DLD1 (cell line): ENCODE data around the gene MEIS2.

Experiments
- in situ Hi-C: cut with HindIII; loops from 2 replicates; pipeline ENCODE4 v1.10.0; 2017; ENCODE audit warnings: low sequenced_read_pairs

The MEIS2 gene

DNA sequence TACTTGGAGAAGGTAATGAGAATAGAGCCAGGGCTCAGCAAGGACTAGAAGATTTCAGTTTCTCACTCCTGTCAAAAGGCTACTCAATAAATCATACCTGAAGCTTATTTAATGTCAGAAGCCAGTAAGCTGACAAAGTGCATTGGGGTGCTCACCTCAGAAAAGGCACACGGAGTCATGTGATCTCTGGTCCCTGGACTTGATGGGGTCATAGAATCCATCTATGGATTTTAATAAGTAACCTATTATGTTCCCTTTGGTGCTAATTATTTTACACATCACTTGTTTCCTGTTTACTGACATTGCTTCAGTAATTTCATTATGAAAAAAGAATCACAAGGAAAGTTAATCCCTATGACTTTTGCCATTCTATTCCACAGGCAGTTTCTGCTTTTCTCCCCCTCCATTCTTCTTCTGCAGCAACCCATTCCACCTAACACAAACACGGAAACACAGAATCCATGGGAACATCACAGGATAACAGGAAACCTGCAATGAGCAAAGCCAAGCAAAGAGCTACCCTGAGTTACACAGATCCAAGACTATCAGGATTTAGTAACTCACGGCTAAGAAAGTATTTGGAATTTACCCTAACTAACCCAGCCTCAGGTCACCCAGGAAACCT, 159.6 kb downstream of the MEIS2 start:
- in situ Hi-C loops, result no loop called here

DNA sequence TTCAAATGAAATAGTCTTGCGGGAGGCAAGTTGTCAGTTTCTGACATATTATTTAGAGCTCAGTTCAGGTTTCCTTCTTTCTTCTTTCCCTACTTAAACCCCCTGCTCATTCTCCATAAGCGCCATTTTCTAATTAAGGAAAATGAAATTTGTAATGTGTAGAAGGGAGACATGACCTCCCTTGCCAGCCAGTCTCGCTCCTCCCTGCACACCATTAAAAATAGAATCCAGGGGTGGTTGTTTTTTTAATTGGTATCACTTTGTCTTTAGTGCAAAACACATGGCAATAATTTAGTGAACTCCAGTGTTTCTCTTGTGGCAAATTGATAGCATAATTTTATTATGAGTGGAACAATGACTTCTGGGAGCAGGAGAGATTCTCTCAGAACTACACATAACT, 160.1 kb downstream of the MEIS2 start:
- in situ Hi-C loops, result no loop called here

DNA sequence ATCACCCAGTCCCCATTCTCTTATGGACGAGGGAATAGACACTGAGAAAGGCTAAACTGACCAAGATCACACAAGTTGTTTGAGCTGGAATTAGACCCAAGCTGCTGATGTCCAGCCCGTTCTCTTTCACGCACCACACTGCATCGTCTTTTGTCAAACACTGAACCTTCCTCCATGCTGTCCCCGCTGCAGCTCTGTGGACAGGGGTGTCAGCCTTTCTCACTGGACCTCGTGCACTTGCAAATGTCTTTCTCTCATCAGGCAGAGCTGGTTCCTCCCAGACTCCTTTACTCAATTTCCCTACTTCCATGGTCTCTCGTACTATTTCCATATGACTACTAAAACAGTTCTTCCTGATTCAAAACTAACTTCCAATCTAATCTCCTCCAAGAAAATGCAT, 161.6 kb downstream of the MEIS2 start:
- in situ Hi-C loops, result no loop called here

DNA sequence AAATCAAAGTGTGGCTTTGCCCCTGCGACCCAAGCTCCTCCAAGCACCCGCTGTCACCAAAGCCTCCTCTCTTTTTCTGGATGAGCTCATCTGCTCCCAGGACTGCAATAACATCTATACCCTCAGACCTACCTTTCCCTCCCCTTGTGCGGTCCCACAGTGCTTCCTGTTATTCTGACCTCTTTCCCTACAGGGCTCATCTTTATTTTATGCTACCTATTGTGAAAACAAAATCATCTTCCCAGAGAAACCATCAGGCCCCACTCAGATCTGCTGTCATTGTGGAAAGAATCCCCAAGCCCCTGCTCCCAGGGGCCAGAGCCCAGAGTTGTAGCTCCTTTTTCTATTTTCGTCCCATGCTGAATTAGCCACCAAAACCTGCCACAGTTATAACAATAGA, 162.2 kb downstream of the MEIS2 start:
- in situ Hi-C loops, result no loop called here

DNA sequence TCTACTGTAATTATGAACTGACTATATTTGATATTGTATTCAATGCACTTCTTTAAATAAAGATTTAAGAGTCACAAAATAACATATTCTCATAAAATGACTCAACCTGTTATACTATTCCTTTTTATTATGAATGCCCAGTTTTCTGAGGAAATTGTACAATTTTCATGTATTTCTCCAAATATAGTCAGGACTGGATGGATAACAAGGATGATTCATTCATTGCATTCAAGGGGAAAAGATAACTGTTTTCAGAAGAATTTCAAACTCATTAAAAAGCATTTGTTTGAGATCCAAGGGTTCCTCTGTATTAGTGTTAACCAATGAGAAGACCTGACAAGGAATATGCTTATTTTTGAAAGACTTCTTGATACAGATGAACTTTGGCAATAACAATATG, 163.7 kb downstream of the MEIS2 start:
- in situ Hi-C loops, result no loop called here

DNA sequence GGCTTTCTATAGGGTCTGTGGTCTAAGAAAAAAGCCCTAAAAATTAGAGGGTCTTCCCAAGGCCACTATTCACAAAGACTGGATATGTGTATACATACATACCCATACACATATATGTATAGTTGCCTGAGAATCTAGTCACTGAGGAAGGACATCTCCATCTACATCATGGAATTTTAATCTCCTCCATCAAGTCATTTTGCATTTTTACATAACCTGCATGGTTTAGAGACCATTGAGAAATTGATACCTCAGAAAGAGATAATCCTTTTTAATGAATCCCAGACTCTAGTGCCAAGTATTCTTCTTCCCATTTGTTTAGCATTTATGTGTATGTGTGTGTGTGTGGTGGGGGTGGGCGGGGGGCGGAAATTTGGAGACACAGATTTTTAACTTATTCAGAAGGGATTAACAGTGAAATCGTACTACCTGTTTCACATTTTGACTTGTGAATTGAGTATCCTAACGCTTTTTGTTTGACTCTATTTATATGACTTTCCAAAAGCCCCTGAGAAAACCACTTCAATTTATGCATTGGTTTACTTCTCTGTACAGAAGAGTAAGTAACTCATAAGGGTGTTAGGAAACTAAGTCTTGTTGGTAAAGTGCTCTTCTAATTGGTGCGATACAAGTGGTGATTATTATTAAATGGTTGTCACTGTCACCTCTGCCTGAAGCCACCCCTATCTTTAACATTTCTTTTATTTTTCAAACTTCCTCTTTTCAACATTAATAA, 166.9 kb downstream of the MEIS2 start:
- in situ Hi-C loops, result no loop called here

DNA sequence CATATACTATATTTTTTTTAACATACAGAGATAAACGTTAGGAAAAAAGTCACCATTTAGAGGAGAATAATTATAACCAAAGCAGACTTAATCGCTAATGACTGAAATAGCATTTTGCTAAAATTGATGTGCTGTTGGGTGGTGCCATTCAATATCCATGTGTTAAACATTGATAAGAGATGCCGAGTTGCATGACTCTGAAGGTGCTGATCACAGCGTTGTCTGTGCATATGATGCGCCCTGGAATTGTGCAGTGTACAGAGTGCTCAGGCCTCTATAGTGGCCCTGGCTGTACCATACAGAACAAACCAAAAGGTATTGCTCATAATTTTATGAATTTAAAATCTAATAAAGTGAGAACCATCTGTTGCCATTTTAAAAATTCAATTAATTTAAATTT, 168.3 kb downstream of the MEIS2 start:
- in situ Hi-C loops, result no loop called here

DNA sequence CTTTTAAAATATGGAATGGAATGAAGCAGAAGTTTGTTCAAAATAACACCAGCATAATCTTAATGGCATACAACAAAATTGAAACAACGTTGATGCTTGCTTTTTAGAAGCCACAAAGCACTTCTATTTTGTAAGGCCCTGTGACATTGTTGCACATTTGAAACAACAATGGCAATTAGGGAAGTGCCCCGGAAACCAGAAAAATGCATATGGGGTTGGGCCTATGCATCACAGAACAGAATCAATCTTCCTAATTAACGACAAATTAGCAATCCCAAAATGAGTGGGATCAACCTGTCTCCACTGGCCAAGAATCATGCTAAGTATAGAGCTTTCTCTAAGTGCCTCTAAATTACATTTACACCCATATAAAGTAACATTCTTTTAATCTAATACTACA, 168.9 kb downstream of the MEIS2 start:
- in situ Hi-C loops, result no loop called here

DNA sequence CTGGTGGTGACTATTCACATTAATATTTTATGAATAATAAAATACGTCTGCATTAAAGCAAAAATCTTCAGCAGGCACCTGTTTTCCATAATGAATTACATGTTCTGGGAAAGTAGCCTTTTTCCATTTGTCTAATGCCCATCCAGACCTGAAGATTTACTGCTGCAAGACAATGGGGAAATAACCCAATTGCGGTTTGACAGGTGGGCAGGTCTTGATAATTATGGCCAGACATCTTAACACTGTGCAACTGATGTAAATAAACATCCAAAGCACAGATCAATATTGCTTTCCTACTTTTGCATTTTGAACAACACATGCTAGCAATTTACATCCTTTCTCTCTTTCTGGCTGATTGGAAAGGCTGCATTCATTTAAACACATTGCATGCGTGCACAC, 173.9 kb downstream of the MEIS2 start:
- in situ Hi-C loops, result no loop called here

DNA sequence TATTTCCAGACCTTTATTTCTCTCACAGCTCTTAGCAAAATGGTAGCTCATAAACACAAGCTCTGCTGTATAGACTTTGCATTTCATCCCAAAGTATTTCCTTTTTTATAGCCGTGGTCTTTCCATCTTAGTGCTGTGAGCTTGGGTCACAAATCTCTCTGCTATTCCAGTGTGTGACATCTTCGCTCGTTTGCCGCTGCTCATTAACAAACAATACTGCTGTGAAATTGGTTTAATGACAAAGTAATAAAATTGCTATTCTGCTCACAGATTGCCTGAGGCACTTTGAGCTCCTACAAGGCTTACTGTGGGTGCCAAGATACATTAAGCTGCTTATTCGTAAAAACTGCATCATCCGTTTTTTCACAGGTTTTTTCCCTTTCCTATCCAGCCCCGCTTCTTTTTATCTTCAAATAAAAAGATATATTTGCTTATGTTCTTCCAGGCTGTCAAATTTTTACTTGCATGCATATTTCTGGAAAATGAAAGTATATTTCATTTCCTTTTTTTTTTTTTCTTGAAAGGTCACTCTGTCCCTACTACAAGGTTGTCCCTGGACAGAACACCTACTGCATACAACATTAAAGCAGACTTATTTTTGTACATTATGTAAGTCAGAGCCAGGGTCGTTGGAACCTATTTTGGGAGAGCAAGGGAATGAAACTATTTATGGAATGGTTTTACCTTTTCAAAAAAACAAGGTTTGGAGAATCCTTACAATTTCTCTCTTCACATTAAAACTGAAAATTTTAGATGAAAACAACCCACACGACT, 174.5 kb downstream of the MEIS2 start:
- in situ Hi-C loops, result no loop called here

DNA sequence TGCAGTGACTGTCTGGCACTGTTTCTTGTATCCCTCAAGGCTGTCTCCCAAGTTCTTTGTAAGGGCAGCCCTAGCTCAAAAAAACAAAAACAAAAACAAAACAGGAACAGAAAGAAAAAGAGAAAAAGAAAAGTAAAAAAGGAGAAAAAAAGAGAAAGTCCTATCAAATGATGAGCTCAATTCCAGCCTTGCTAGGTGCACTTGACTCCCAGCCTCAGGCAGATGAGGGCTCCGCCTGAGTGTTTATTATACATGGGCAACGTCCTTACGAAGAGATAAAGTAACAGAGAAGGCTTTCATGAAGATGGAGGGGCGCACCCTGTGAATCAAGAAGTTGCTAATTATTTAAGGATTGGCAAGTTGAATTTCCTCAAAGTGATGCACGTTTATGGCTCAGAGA, 175.3 kb downstream of the MEIS2 start:
- in situ Hi-C loops, result no loop called here

DNA sequence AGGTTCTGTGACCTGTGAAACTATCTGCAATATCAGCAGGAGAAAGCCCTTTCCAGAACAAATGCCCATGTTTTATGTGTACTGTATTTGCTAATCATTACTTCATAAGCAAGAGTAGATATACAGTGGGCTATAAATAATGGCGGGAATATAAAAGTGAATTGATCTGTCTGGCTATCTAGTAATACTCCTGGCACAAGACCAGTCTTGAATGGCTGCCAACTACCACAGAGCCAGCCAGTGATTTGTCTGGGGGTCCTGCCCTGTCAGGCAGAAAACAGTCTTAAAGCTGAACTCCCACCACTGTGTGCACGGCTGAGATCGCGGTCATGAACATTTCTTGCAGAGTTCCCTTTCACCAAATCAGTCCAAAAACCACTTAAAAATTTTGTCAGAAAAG, 176.3 kb downstream of the MEIS2 start:
- in situ Hi-C loops, result no loop called here

DNA sequence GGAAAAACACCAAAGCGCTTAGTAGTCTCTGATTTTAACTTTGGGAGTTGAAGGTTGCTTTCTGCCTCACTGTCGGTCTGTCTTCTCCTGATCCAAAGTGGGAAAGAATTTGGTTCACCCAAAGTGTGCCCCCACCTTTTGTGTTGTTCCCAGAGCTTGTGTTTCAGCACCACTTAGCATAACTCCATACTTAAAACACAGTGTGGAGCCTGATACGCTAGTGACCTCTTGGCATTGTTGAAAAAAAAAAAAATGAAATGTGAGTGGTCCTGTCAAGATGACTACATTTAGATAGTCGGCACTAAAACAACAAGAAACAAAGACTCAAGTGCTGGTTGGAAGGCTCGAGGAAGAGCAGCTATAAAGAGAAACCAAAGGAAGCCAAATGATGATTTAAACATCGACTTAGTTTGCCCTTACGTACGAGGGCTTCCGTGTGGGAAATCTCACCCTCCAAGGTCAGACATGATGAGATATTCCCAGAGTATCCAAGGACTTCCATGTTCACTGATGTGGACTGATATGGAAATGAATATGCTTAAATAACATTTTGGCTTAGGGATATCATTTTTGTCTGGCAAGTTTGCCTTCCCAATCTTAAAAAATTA, 178.8 kb downstream of the MEIS2 start:
- in situ Hi-C loops, result no loop called here

DNA sequence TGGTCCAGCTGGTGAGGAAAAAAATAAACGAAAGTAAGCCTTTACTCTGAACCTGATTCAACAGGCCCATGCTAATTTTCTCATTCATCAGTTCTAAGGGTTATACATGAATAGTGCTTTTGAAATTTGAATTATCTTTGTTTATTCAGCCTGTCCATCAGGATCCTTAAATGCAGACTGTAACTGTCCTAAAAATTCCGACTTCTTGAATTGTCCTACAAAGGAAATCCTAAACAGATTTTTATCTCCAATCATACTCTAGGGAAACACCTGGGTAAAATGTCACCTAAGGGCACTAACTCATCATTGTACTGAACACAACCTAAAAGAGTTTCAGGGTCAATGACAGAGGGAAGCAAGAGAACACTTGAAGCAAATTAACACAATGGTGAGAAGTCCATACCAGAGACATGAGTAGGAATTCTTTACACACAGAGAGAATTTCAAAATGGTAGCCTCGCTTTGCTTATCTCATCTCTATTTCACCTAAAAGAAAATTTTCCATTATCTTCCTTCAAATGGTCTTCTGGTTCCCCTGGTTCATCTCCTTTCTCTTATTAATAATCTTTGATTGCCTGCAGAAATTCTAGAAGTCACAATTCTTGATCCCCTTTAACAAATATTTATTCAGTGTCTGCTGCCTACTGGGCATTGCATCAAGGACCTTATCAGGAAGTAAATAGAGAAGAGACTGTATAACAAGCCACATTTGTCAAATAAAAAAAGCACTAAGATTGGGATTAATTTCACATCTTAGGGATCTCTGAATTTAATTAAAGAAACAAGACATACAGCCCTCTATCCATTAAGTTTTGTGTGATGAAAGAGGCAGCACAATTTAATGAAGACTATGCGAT, 182.7 kb downstream of the MEIS2 start:
- in situ Hi-C loops, result no loop called here

DNA sequence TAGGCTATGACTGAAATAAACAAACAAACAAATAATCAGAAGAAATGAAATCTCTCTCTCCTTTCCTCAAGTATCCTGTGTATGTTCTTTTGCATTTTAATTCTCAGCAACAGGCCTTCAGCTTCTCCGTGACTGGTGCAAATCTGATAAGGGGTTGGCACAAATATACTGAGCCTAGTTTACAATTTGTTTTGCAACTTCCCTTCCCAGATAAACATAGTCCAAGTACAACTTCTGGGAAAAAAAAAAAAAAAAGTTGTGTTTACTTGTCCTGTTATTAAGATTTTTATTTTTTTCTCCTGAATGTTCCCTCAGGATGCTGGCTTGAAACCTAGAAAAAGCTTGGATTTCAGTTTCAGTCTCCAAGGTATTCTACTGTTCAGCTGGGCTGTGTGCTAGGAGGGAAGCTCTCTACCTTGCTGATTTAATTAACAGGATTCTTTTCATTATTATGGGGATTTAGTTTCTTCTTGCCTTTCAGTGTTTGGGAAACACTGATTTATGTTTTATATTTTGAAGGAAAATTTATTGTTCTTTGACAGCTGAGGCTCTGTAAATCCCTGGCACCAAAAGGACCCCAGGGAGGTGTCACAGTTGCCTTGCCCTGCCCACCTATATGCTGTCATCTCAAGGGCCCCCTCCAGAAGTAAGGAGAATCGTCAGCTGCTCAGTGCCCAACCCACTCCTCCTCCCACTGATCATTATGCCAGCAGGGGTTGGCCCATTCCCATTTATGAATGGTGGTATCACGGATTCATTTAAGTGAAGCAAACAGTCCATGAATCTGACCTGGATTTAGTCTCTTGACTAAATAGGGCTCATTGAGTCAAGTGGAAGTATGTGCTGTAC, 185.2 kb downstream of the MEIS2 start:
- in situ Hi-C loops, result no loop called here

DNA sequence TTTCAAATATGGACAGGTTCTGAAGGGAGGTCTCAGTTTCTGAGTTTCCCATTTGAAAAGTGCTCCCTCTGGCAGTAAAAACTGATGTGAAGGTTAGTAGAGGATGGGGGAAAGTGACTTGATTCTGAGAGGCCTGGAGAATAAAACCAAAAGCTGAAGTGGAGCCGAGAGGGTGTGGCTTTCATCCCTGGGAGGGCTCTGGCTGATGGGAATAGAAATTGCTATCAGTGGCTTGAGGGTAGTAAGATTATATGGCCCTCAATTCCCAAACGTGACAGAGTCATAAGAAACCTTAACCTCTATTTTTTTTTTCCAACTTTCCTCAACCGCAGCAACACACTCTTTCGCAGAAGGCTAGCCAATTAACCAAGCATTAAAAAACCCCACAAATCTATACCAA, 185.9 kb downstream of the MEIS2 start:
- in situ Hi-C loops, result no loop called here

DNA sequence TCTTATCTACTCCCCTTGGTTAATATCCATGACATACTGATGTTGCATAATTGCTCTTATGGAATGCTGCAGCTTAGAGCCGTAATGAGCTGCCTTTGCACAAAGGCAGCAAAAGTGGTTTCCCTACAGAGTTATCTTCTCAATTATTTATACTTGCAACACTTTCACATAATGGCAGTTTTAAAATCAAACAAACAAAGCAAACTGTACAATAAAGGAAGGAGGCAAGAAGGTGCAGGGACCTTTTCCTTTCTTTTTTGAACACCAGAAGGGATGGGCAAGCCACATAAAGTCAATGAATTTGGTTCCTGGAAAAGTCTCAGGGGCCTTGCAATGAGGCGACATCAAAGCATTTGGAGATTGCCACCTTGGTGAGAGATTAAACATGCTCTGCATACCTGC, 188.0 kb downstream of the MEIS2 start:
- in situ Hi-C loops, result no loop called here

DNA sequence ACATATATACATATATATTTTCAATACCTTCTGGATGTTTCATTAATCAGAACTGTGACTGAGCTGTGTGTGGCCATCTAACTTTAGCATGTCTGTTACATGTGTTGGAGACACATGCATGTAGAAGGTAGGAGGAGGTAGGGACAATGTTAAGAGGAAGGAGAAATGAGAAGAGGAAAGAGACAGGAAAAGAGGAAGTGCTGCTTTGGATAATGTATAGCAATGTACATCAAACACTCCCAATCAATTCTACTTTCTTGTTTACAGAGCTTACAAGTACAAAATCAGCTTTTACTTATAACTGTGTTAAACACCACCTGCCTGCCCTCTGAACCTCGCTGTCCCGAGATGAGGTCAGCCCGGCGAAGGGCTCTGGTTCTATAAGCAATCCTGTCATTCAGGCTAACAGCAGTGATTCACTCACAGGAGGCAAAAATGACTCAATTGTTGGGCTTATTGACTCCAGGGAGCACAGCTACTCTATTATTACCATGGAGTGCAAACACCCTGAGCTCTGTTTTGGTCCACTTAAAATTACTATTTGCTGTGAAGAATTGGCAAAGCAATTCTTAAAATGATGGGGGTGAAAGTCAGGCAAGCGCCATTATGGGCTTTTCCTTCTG, 188.9 kb downstream of the MEIS2 start:
- in situ Hi-C loops, result no loop called here

DNA sequence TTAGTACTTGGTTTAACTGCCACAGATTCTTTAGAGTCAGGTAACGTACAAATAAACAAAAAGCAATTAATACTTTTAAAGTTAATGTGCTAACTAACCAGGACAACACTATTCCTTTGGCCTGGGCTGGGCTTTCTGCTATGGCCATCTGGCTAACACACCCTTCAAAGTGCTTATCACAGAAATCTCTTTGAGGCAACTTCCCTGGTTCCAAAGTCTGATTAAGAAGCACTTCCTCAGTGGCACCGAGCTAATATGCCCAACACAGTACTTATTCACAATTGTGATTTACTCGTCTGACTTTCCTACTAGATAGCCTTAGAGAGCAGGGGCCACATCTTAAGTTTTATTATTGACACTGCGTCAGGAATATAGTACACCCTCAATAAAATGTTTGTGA, 191.4 kb downstream of the MEIS2 start:
- in situ Hi-C loops, result no loop called here
